HT1080 (cell line): ENCODE data around the gene RPTOR. TPM values are rescaled to one million over a fixed set of nuclear protein-coding genes. Genes with fewer than 3 reads are reported as not detected.
"Not testable (repeated sequence)": the region's sequence is repeated elsewhere in the genome, so short reads cannot be mapped to it uniquely, and the experiment has no call there.

Experiments
- DNase-seq: peaks from one replicate; pipeline ENCODE4 v3.0.0-alpha.2; 2015; ENCODE audit warnings: low read depth
- total RNA-seq: library from RNA; depleted of rRNA; stranded (reverse); fragments of >200 nt; shearing (Covaris generic); gene quantifications from 2 replicates; pipeline ENCODE4 v1.2.3, GENCODE V29; 2014

The RPTOR gene
- total RNA-seq, 1 experiment from 2014 or later: 18.5 TPM

DNA sequence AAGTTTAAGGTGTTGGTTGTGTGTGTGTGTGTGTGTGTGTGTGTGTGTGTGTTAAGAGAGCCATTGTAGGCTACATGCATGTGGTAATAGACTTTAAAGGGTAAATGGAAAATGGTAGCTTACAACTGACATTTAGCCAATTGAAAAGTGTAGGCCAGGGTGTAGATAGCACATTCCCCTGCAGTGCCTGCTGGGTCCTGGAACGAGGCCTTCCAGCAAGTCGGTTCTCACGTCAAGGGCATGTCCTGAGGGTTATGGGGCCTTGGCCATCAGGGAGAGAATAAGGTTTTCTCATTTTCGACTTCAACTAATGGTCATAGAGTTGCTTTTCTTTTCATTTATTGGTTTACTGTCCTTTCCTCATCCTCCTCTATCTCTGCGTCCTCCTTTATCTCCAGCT is 65.1 kb downstream of the RPTOR start:
- no peak for DNase-seq

DNA sequence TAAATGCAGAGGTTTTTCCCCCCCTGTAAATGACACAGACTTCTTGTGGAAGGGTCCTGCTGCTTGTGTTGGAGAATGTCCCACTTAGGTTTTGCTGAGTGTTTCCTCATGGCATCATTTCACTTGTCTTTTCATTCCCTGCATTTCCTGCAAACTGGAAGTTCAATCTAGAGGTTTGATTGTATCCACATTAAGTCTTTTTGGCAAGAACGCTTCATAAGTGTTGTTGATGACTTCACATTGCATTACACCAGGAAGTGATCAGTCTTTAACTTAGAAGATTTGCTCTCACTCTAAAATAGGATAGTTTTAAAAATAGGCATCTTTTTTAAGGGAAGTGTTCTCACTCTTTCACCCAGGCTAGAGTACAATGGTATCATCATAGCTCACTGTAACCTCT is 67.2 kb downstream of the RPTOR start:
- DNase-seq: no peak

DNA sequence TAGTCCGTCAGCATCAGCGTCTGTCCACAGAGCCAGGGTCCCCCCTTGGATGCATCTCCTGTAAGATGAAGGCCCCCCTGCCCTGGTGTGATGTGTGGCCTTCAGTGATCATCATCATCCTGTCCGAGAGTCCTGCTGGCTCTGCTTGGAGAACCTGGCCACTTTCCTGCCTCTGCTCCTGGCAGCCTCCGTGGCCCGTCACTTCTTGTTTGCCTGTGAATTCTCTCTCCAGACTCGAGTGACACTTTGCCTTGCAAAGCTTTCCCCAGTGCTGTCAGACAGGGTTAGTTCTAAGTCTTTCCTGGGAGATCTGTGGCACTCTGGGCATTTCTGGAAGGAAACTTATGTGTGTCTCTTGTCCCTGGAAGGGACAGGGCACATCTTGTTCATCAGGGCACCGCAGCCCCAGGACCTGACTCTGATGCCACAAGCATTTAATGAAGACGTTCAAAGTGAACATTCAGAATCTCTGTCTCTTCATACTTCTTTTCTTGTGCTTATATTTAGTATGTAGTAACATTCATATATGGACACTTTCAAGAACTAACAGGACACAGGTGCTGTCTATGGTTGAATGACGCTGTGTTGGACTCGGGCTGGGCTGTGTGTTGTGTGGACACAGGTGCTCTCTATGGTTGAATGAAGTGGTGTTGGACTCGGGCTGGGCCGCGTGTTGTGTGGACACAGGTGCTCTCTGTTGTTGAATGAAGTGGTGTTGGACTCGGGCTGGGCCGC is 68.5 kb downstream of the RPTOR start:
- DNase-seq: no peak

GRCh38 chr17:80613732-80614071 is 69.1 kb downstream of the RPTOR start:
- DNase-seq: no peak

DNA sequence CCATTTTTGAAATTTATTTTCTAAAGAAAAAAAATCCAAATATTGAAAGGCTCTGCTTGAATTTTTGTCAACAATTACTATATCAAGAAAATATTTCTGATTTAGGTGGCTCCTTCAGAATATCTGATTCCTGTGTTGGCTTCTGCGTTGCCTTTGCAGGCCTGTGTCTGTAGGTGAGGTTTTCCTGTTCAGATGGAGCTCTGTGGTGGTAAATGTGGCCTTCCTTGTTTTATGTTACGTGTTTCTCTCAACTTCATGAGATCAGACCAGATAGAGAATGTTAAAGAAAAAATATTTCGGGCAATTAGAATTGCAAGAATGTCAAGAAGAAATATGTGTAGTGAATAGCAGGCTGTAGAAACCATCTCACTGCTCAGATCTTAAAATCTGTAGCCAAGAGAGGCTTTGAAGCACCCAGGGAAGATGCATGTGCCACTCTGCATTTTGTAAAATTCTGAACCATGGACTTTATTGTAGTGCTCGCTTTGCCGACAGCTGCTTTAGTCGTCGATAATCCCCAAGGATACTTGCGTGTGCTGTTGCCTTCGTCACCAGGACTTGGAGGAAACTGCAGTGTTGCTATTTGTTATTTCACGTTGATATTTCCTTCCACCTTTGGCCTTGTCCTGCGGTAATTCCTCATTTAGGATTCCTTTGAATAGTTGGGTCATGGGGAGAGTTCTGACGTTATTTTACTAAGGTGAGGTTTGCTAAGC is 69.9 kb downstream of the RPTOR start:
- no peak for DNase-seq

DNA sequence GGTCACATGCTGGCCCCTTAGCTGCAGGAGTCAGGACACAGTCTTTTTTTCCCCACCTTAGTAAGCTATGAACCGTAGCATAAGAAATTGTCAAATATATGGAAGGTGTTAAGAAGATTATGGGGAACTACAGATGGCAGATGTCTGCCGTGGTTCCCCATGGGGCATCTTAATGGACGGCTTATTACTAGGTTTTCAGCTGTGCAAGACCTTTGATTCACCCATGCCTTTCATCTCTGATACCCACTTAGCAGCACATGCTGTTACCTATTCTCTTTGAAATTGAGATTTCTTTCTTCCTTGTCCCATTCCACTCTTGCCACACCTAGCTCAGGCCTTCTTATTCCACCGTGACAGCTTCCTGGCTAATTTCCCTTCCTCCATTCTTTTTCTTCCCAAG is 70.7 kb downstream of the RPTOR start:
- no peak for DNase-seq

DNA sequence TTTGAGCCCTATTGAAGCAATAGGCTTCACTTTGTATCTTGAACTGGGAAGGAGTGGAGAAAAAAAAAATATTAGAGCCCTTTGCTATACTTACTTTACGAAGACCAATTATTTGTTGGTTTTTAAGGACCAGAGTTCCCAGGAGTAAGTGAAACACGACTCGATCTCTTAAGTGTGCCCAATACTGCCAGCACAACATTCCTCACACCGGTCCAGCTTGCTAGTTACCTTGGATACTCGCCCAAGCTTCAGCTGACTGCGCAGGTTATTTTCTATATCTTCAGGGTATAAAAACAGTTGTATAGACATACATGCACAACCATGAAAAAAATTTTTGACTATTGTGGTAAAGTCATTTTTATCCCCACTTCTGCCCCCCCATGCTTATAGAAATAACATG is 72.1 kb downstream of the RPTOR start:
- no peak for DNase-seq

DNA sequence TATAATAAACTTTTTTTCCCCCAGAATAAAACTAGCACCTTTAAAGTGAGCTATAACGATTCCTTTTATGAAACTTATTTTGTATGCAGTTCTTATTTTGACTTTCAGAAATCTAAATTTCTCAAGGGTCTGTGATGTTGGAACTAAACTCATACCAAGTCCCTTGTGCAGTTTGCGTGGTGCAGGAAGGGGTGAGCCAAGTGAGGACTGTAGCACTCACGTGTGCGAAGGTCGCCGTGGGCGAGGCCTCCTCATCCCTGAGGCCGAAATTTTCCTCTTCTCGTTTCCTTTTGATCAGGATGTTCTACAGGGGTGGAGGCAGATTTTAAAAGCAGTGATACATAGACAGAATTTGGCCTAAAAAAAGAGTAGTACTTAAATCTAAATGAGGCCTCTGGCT is 73.7 kb downstream of the RPTOR start:
- DNase-seq: no peak

GRCh38 chr17:80619535-80620235 is 75.0 kb downstream of the RPTOR start:
- peak; percentile 60 for DNase-seq

GRCh38 chr17:80621335-80621996 is 76.8 kb downstream of the RPTOR start:
- no peak for DNase-seq

- no peak for DNase-seq
These were observed 77.3 kb downstream of the RPTOR start for GRCh38 chr17:80621997-80622357.

- DNase-seq: no peak
These were observed 80.2 kb downstream of the RPTOR start for GRCh38 chr17:80624864-80625263.

DNA sequence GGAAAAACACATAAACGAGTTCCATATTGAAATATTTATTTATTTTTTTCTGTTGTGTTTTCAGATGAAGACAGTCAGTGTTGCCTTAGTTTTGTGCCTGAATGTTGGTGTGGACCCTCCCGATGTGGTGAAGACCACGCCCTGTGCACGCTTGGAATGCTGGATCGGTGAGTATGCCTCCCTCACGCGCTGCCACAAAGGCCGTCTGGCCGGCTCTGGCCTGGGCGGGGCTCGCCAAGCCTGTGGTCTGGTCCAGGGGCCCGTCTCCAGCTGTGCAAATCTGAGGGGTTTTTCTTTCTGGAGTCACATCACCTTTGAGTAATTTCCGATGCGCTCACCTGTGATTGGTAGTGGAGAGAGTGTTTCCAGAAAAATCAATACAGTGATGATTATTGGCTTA is 81.0 kb downstream of the RPTOR start:
- no peak for DNase-seq

GRCh38 chr17:80628881-80629280 is 84.2 kb downstream of the RPTOR start:
- DNase-seq: not testable (repeated sequence)

- no peak for DNase-seq
These were observed 84.8 kb downstream of the RPTOR start for GRCh38 chr17:80629298-80630028.

- no peak for DNase-seq
These were observed 86.0 kb downstream of the RPTOR start for GRCh38 chr17:80630560-80631120.

- DNase-seq: no peak
These were observed 86.8 kb downstream of the RPTOR start for GRCh38 chr17:80631142-80632045.

DNA sequence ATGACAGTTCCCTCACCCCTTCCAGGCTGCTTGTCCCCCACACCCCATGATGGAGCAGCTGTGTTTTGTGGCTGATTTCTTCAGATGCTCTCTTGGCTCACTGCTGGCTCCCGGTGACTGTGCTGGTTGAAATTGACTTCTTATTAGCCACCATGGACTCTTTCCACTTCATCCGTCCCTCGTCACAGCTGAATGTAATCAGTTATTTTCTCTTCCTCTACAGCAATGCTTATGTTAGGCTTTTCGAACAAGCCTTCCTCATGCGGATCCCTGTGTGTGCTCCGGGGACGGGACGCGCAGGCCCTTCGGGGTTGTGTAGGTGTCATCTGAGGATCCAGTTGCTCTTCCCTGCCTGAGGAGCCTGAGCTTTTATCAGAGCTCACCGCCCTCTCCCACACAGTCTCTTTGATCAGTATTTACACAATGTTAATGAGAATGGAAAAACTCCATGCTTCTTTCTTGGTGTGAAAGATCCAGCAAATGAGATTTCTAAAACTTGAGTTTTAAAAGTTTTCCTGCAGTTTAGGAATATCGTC is 87.5 kb downstream of the RPTOR start:
- no peak for DNase-seq

GRCh38 chr17:80633207-80633606 is 88.6 kb downstream of the RPTOR start:
- no peak for DNase-seq
